ENCODE results near the gene CHRM1. TPM values are rescaled to one million over a fixed set of nuclear protein-coding genes. Genes with fewer than 3 reads are reported as not detected.
A peak's percentile ranks its signal among the peaks of the same experiment; 100 is the strongest.

Gene CHRM1
- total RNA-seq, 2 experiments from 2014 or later, result not detected

- H3K9me3 ChIP-seq (ENCODE audit: control insufficient read depth in 1 of 2, insufficient read depth in 1 of 2, low read length in 2 of 2), result no peaks in the 10 kb centered on the region
- POLR2A ChIA-PET, result no interaction called here
- DNase-seq (no peak), ATAC-seq (ENCODE audit: poor library complexity) (no peak)
- H3K27ac Mint-ChIP-seq, result no peak overlapping the region
- no peaks in the 10 kb centered on the region for H3K9me3 Mint-ChIP-seq
- no peak for TF ChIP-seq CTCF (IDR thresholded peaks at IDR 0.05)
- H3K36me3 Mint-ChIP-seq (ENCODE audit: low read depth), result peaks cover 63% of the 10 kb centered on the region
- H3K4me3 ChIP-seq (ENCODE audit: low read length), result no peak overlapping the region
- no peak overlapping the region for H3K4me3 Mint-ChIP-seq
- no peaks in the 10 kb centered on the region for H3K27me3 Mint-ChIP-seq
- H3K36me3 ChIP-seq (ENCODE audit: insufficient read depth, low read length), result peaks cover 65% of the 10 kb centered on the region
- no peaks in the 10 kb centered on the region for H3K27me3 ChIP-seq (ENCODE audit: control insufficient read depth in 1 of 2, insufficient read depth in 2 of 2, low read length in 2 of 2)
- H3K4me1 Mint-ChIP-seq (ENCODE audit: low read depth), result peaks cover 17% of the 10 kb centered on the region
- CTCF ChIA-PET, result no interaction called here
- intact Hi-C loops (cut with DNase I, micrococcal nuclease), result loop anchor here in 1 of 2 experiments (10.0 kb wide), 1 partner anchor 494 kb away; no protein-coding TSS in a partner anchor
- peaks cover 14% of the 10 kb centered on the region for H3K4me1 ChIP-seq (ENCODE audit: insufficient read depth, low read length)
- H3K27ac ChIP-seq (ENCODE audit: low read depth in 1 of 2, low read length in 2 of 2), result no peak overlapping the region
Measured at GRCh38 chr11:62888406-62888805, 32.8 kb downstream of the CHRM1 start.

GRCh38 chr11:62885137-62885750 is 35.9 kb downstream of the CHRM1 start:
- Mint-ChIP-seq H3K4me3 (peak overlapping the region; percentile 70), H3K36me3 (ENCODE audit: low read depth) (peaks cover 95% of the 10 kb centered on the region), H3K4me1 (ENCODE audit: low read depth) (peaks cover 44% of the 10 kb centered on the region), H3K9me3 (no peaks in the 10 kb centered on the region), H3K27ac (peak overlapping the region; percentile 24), H3K27me3 (no peaks in the 10 kb centered on the region)
- no peak for ATAC-seq (ENCODE audit: poor library complexity)
- H3K27ac ChIP-seq (ENCODE audit: low read depth in 1 of 2, low read length in 2 of 2), result no peak overlapping the region
- H3K4me3 ChIP-seq (ENCODE audit: low read length), result no peak overlapping the region
- ChIA-PET CTCF (interaction anchor here (1.7 kb wide), 1 partner anchor 99 kb away, joined by 8 read pairs; no protein-coding TSS in a partner anchor), POLR2A (interaction anchor here (1.0 to 1.3 kb wide), 3 partner anchors 10 to 333 kb away, joined by 3 to 4 read pairs (median 3); no protein-coding TSS in a partner anchor)
- intact Hi-C loops (cut with DNase I, micrococcal nuclease), result loop anchor here in 1 of 2 experiments (10.0 kb wide), 1 partner anchor 490 kb away; no protein-coding TSS in a partner anchor
- no peaks in the 10 kb centered on the region for H3K9me3 ChIP-seq (ENCODE audit: control insufficient read depth in 1 of 2, insufficient read depth in 1 of 2, low read length in 2 of 2)
- no peaks in the 10 kb centered on the region for H3K27me3 ChIP-seq (ENCODE audit: control insufficient read depth in 1 of 2, insufficient read depth in 2 of 2, low read length in 2 of 2)
- TF ChIP-seq CTCF (IDR thresholded peaks at IDR 0.05), result no peak
- DNase-seq, result no peak
- H3K36me3 ChIP-seq (ENCODE audit: insufficient read depth, low read length), result peaks cover 75% of the 10 kb centered on the region
- peaks cover 38% of the 10 kb centered on the region for H3K4me1 ChIP-seq (ENCODE audit: insufficient read depth, low read length)

- peak overlapping the region; percentile 42 for H3K4me3 Mint-ChIP-seq
- CTCF ChIA-PET, result interaction anchor here (1.1 to 1.7 kb wide), 3 partner anchors 22 to 97 kb away, joined by 3 to 8 read pairs (median 3); partner anchors contain the start of gene TEX54
Measured at GRCh38 chr11:62883673-62884072, 37.5 kb downstream of the CHRM1 start.

More at GRCh38 chr11:62883673-62884072, 37.5 kb downstream of the CHRM1 start:
- no peak for TF ChIP-seq CTCF (IDR thresholded peaks at IDR 0.05)
- POLR2A ChIA-PET, result interaction anchor here (1.1 to 4.0 kb wide), 3 partner anchors 43 to 219 kb away, joined by 3 to 95 read pairs (median 4); partner anchors contain the start of genes C11orf98, CSKMT, TMEM179B and WDR74
- Histone ChIP-seq H3K9me3 (ENCODE audit: control insufficient read depth in 1 of 2, insufficient read depth in 1 of 2, low read length in 2 of 2) (no peaks in the 10 kb centered on the region), H3K36me3 (ENCODE audit: insufficient read depth, low read length) (peaks cover 62% of the 10 kb centered on the region), H3K4me3 (ENCODE audit: low read length) (no peak overlapping the region), H3K27ac (ENCODE audit: low read depth in 1 of 2, low read length in 2 of 2) (peak overlapping the region in 1 of 2 donors; percentile 0), H3K27me3 (ENCODE audit: control insufficient read depth in 1 of 2, insufficient read depth in 2 of 2, low read length in 2 of 2) (no peaks in the 10 kb centered on the region), H3K4me1 (ENCODE audit: insufficient read depth, low read length) (peaks cover 47% of the 10 kb centered on the region)
- intact Hi-C loops (cut with DNase I, micrococcal nuclease), result loop anchor here in 1 of 2 experiments (5.0 to 10.0 kb wide), 3 partner anchors 111 to 756 kb away; partner anchors contain the start of gene TAF6L
- peak overlapping the region; percentile 100 for H3K27ac Mint-ChIP-seq
- DNase-seq (no peak), ATAC-seq (ENCODE audit: poor library complexity) (no peak)
- H3K36me3 Mint-ChIP-seq (ENCODE audit: low read depth), result peaks cover 84% of the 10 kb centered on the region
- no peaks in the 10 kb centered on the region for H3K27me3 Mint-ChIP-seq
- H3K4me1 Mint-ChIP-seq (ENCODE audit: low read depth), result peaks cover 52% of the 10 kb centered on the region
- no peaks in the 10 kb centered on the region for H3K9me3 Mint-ChIP-seq

All from CD4-positive, alpha-beta T cell (primary cell).